Fibroblast of lung (primary cell): ENCODE results near the gene ACSM5. TPM values are rescaled to one million over a fixed set of nuclear protein-coding genes. Genes with fewer than 3 reads are reported as not detected.

Experiments
- DNase-seq, 2 donors: peaks; one replicate each; pipeline versions ENCODE4 v3.0.0 to v3.0.0-alpha.2; 2010; ENCODE audit warnings: low read depth in 2 of 2
- H2AFZ ChIP-seq: 2 replicates; pipeline ENCODE4 v1.5.1; 2012; ENCODE audit warnings: low read length, control low read depth, inconsistent platforms
- H3K27ac ChIP-seq: 2 replicates; pipeline ENCODE4 v1.5.1; 2011; ENCODE audit warnings: low read length, control low read depth; ENCODE audit not compliant: insufficient read depth
- H3K27me3 ChIP-seq: 2 replicates; pipeline ENCODE4 v1.5.1; 2011; ENCODE audit warnings: mild to moderate bottlenecking, low read length; ENCODE audit not compliant: control insufficient read depth, insufficient read depth
- H3K36me3 ChIP-seq: 2 replicates; pipeline ENCODE4 v1.5.1; 2011; ENCODE audit warnings: low read length; ENCODE audit not compliant: control insufficient read depth, insufficient read depth
- H3K4me1 ChIP-seq: 2 replicates; pipeline ENCODE4 v1.5.1; 2011; ENCODE audit warnings: low read length; ENCODE audit not compliant: control insufficient read depth, insufficient read depth; ENCODE audit errors: extremely low read depth
- H3K4me2 ChIP-seq: 2 replicates; pipeline ENCODE4 v1.5.1; 2011; ENCODE audit warnings: low read length, control low read depth; ENCODE audit not compliant: insufficient read depth; ENCODE audit errors: extremely low read depth
- H3K4me3 ChIP-seq, 4 experiments: fragments of 200-600 bp in 1 of 4; sonication (generic) in 1 of 4; replicated peaks in 1 of 4; 2 replicates each; pipeline ENCODE4 v1.5.1; 2011 to 2016; ENCODE audit warnings: low read length in 4 of 4, low read depth in 3 of 4, mild to moderate bottlenecking in 3 of 4, control low read depth in 2 of 4, inconsistent platforms in 1 of 4, mixed read lengths in 1 of 4; ENCODE audit not compliant: insufficient read depth in 1 of 4; ENCODE audit errors: control extremely low read depth in 1 of 4
- H3K79me2 ChIP-seq: 2 replicates; pipeline ENCODE4 v1.5.1; 2012; ENCODE audit warnings: mild to moderate bottlenecking, low read length, inconsistent platforms; ENCODE audit not compliant: control insufficient read depth, insufficient read depth
- H3K9ac ChIP-seq: 2 replicates; pipeline ENCODE4 v1.5.1; 2011; ENCODE audit warnings: mild to moderate bottlenecking, low read length, control low read depth; ENCODE audit not compliant: insufficient read depth
- H3K9me3 ChIP-seq: 2 replicates; pipeline ENCODE4 v1.5.1; 2012; ENCODE audit warnings: low read depth, low read length; ENCODE audit not compliant: control insufficient read depth, insufficient read depth
- H4K20me1 ChIP-seq: 2 replicates; pipeline ENCODE4 v1.5.1; 2011; ENCODE audit warnings: low read length; ENCODE audit not compliant: control insufficient read depth, insufficient read depth; ENCODE audit errors: extremely low read depth
- EZH2 ChIP-seq: IDR thresholded peaks from 2 replicates; pipeline ENCODE4 v1.5.1; 2012; ENCODE audit warnings: low read length, control low read depth, mild to moderate bottlenecking; ENCODE audit errors: missing control alignments
- polyA plus RNA-seq, 2 donors: library from polyadenylated mRNA; depleted of rRNA in 1 of 2; stranded (reverse) in 1 of 2; unstranded in 1 of 2; fragments of >200 nt; gene quantifications; 2 replicates each; pipeline ENCODE4 v1.2.1, GENCODE V29; 2011 to 2012; ENCODE audit warnings: missing spikeins in 1 of 2
- total RNA-seq: library from RNA; depleted of rRNA; stranded (reverse); fragments of >200 nt; gene quantifications from 2 replicates; pipeline ENCODE4 v1.2.1, GENCODE V29; 2014
- TF ChIP-seq, protein P1 (sequence below), 2 donors: IDR thresholded peaks in 1 of 2; conservative IDR thresholded peaks in 1 of 2; 1 replicate in 1 of 2; 2 replicates in 1 of 2; pipeline ENCODE4 v1.5.1; 2011 to 2012; ENCODE audit warnings: low read length in 2 of 2, control low read depth in 1 of 2, inconsistent platforms in 1 of 2, low read depth in 1 of 2, mild to moderate bottlenecking in 1 of 2

The ACSM5 gene
- total and polyA plus RNA-seq, 2 donors (not counting 1 experiment from before 2014, with no cell fraction given), result 0.10 TPM; not detected in 1

DNA sequence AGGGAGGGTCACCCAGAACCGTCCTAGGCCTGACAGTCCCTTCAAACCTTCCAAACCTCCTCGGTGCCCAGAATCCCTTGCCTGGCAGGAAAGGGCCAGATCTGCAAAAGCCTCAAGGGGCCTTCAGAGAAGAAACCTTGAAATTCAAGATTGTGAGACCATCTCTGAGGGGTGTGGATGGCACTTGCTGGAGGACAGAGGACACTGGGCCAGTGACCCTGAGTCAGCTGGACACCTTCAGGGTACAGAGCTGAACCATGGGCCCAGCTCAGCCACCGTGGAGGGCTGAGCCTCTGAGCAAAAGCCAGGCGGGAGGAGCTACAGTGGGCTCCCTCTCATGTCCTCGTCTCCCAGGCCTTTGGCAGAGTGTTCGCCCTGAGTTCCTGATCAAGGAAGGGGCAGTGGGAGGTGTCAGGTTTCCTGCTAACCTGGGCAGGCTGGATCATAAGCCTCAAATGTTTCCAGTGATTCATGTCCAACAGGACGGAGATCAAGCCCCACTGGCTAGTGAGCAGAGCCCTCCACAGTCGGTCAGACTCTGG lies 7.8 kb upstream of the ACSM5 start:
- Histone ChIP-seq H4K20me1 (no peaks in the 10 kb centered on the region), H3K79me2 (no peaks in the 10 kb centered on the region), H2AFZ (no peak overlapping the region), H3K27me3 (no peaks in the 10 kb centered on the region), H3K9me3 (no peaks in the 10 kb centered on the region), H3K36me3 (no peaks in the 10 kb centered on the region), H3K4me2 (no peak overlapping the region), H3K9ac (no peak overlapping the region), H3K4me1 (no peaks in the 10 kb centered on the region), H3K27ac (no peak overlapping the region), H3K4me3 (no peak overlapping the region)
- DNase-seq, result no peak
- TF ChIP-seq EZH2, result no peak
- TF ChIP-seq, protein P1, sequence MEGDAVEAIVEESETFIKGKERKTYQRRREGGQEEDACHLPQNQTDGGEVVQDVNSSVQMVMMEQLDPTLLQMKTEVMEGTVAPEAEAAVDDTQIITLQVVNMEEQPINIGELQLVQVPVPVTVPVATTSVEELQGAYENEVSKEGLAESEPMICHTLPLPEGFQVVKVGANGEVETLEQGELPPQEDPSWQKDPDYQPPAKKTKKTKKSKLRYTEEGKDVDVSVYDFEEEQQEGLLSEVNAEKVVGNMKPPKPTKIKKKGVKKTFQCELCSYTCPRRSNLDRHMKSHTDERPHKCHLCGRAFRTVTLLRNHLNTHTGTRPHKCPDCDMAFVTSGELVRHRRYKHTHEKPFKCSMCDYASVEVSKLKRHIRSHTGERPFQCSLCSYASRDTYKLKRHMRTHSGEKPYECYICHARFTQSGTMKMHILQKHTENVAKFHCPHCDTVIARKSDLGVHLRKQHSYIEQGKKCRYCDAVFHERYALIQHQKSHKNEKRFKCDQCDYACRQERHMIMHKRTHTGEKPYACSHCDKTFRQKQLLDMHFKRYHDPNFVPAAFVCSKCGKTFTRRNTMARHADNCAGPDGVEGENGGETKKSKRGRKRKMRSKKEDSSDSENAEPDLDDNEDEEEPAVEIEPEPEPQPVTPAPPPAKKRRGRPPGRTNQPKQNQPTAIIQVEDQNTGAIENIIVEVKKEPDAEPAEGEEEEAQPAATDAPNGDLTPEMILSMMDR (conservative IDR thresholded peaks at IDR 0.05 in 1 of 2, IDR thresholded peaks at IDR 0.05 in 1 of 2; ENCODE audit: low read depth in 1 of 2, low read length in 2 of 2), result no peak

DNA sequence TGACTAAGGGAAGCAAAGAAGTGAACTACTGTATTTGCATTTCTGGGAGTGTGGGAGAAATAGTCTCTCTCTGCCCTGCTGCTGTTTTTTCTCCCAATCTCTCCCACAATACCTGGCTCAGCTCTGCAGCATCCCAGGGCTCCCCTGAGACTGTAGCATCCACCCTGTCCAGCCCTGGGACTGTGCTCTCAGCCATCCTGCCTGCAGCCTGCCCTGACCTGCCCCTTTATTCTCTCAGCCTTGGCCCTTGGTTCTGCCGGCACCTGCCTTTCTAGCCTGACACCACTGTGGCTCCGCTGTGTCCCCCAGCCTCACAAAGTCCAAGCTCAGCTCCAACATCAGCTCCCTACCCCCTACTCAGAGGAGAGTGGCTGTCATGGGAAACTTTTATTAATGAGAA lies 6.7 kb upstream of the ACSM5 start:
- H2AFZ ChIP-seq, result no peak overlapping the region
- no peak overlapping the region for H3K4me3 ChIP-seq
- DNase-seq, result no peak
- no peaks in the 10 kb centered on the region for H3K79me2 ChIP-seq
- no peaks in the 10 kb centered on the region for H3K27me3 ChIP-seq
- no peak overlapping the region for H3K4me2 ChIP-seq
- no peak for TF ChIP-seq EZH2
- TF ChIP-seq, protein P1 (conservative IDR thresholded peaks at IDR 0.05 in 1 of 2, IDR thresholded peaks at IDR 0.05 in 1 of 2; ENCODE audit: low read depth in 1 of 2, low read length in 2 of 2), result no peak
- H3K4me1 ChIP-seq, result no peaks in the 10 kb centered on the region
- H3K36me3 ChIP-seq, result no peaks in the 10 kb centered on the region
- no peaks in the 10 kb centered on the region for H3K9me3 ChIP-seq
- no peak overlapping the region for H3K27ac ChIP-seq
- no peak overlapping the region for H3K9ac ChIP-seq
- H4K20me1 ChIP-seq, result no peaks in the 10 kb centered on the region

DNA sequence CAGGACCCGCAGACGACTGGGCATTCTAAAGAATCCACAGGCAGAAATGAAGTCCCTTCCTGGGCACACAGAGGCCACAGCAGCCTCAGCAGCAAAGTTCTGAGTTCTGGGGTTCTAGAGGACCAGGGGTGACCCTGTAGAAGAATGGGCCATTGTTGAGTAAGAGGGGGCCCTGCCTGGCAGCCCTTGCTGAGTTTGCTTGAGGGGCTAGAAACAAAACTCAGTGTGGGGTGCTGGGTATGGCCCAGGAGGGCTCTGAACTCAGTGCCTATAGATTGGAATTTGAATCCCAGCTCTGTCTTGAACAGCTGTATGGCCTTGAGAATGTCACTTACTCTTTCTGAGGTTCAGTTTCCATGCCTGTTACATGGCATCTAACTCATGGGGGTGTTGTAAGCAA lies 4.7 kb upstream of the ACSM5 start, which contains the start of gene PDILT:
Gene PDILT (minus strand): TSS at position 101 of the 400 bp plus-strand sequence. CDS start 5,437 bp downstream, outside the sequence.
- H3K36me3 ChIP-seq, result no peaks in the 10 kb centered on the region

More for the DNA sequence above, 4.7 kb upstream of the ACSM5 start, which contains the start of gene PDILT:
- no peak within 1 kb of the TSS for H3K27ac ChIP-seq
- H3K4me3 ChIP-seq, result no peak within 1 kb of the TSS
- no peaks in the 10 kb centered on the region for H3K9me3 ChIP-seq
- DNase-seq, result no peak
- H2AFZ ChIP-seq, result no peak within 1 kb of the TSS
- no peaks in the 10 kb centered on the region for H4K20me1 ChIP-seq
- no peaks in the 10 kb centered on the region for H3K27me3 ChIP-seq
- H3K4me2 ChIP-seq, result no peak within 1 kb of the TSS
- TF ChIP-seq, protein P1 (conservative IDR thresholded peaks at IDR 0.05 in 1 of 2, IDR thresholded peaks at IDR 0.05 in 1 of 2; ENCODE audit: low read depth in 1 of 2, low read length in 2 of 2), result no peak
- TF ChIP-seq EZH2, result no peak
- no peaks in the 10 kb centered on the region for H3K79me2 ChIP-seq
- H3K9ac ChIP-seq, result no peak within 1 kb of the TSS
- no peaks in the 10 kb centered on the region for H3K4me1 ChIP-seq
